Caco-2 (cell line): Measurements from ENCODE around the gene SMIM36. TPM values are rescaled to one million over a fixed set of nuclear protein-coding genes. Genes with fewer than 3 reads are reported as not detected.
"Not testable (repeated sequence)": the region's sequence is repeated elsewhere in the genome, so short reads cannot be mapped to it uniquely, and the experiment has no call there.

Source experiments
- BruUV-seq: library from RNA; stranded (reverse); fragments of 400-500 nt; replicated peaks from 2 replicates; lab custom pipeline; 2021; lab: Mats Ljungman, UMichigan
- CTCF ChIA-PET: fragments of 300-600 bp; sonication (Branson Sonifier 250); formaldehyde crosslinking; loops from one replicate; lab custom pipeline; 2022; ENCODE audit warnings: antibody characterized with exemption; lab: Charles Lee
- POLR2A ChIA-PET: fragments of 300-600 bp; sonication (Branson Sonifier 250); formaldehyde crosslinking; loops from one replicate; lab custom pipeline; 2022; ENCODE audit warnings: antibody characterized with exemption; lab: Charles Lee
- DNase-seq, 2 experiments: peaks; one replicate each; pipeline versions ENCODE4 v3.0.0 to v3.0.0-alpha.2; 2020 to 2022
- H3K27me3 ChIP-seq: replicated peaks from 2 replicates; pipeline ENCODE4 v1.6.0; 2011; ENCODE audit warnings: low read length; ENCODE audit not compliant: control insufficient read depth, insufficient read depth
- H3K36me3 ChIP-seq: 2 replicates; pipeline ENCODE4 v1.5.1; 2011; ENCODE audit warnings: low read length; ENCODE audit not compliant: control insufficient read depth, insufficient read depth
- H3K4me1 ChIP-seq: fragments of 250-450 bp; sonication (Bioruptor Pico); 2 replicates; pipeline ENCODE4 v1.5.1; 2020; ENCODE audit warnings: mild to moderate bottlenecking
- H3K4me3 ChIP-seq: 2 replicates; pipeline ENCODE4 v1.5.1; 2011; ENCODE audit warnings: low read depth, mild to moderate bottlenecking, control low read depth, low read length
- H3K9me3 ChIP-seq: fragments of 250-450 bp; sonication (Bioruptor Pico); 2 replicates; pipeline ENCODE4 v1.5.1; 2020; ENCODE audit warnings: mild to moderate bottlenecking, moderate library complexity
- H3K27ac Mint-ChIP-seq: one replicate; pipeline ENCODE4 v1.8.0; 2022; ENCODE audit warnings: mixed read lengths; ENCODE audit not compliant: unreplicated experiment
- H3K27me3 Mint-ChIP-seq: one replicate; pipeline ENCODE4 v1.8.0; 2022; ENCODE audit warnings: mixed read lengths; ENCODE audit not compliant: insufficient read depth, unreplicated experiment
- H3K36me3 Mint-ChIP-seq: one replicate; pipeline ENCODE4 v1.8.0; 2022; ENCODE audit warnings: mild to moderate bottlenecking, mixed read lengths; ENCODE audit not compliant: insufficient read depth, unreplicated experiment
- H3K4me1 Mint-ChIP-seq: one replicate; pipeline ENCODE4 v1.8.0; 2022; ENCODE audit warnings: low read depth, mixed read lengths; ENCODE audit not compliant: unreplicated experiment
- H3K4me3 Mint-ChIP-seq: one replicate; pipeline ENCODE4 v1.8.0; 2022; ENCODE audit warnings: mild to moderate bottlenecking, moderate library complexity, mixed read lengths; ENCODE audit not compliant: unreplicated experiment
- H3K9me3 Mint-ChIP-seq: one replicate; pipeline ENCODE4 v1.8.0; 2022; ENCODE audit warnings: mixed read lengths; ENCODE audit not compliant: unreplicated experiment
- CTCF ChIP-seq, 2 experiments: fragments of 200-600 bp in 1 of 2; IDR thresholded peaks; 1 replicate in 1 of 2; 2 replicates in 1 of 2; pipeline versions ENCODE4 v1.5.1 to v1.8.0; 2011 to 2022; ENCODE audit warnings: antibody characterized with exemption in 1 of 2, control low read depth in 1 of 2, inconsistent platforms in 1 of 2, low read depth in 1 of 2, low read length in 1 of 2, mild to moderate bottlenecking in 1 of 2, moderate library complexity in 1 of 2; ENCODE audit not compliant: insufficient read depth in 1 of 2, severe bottlenecking in 1 of 2, unreplicated experiment in 1 of 2
- intact Hi-C: fragments of 100-400 bp; cut with micrococcal nuclease; formaldehyde crosslinking; loops from one replicate; pipeline ENCODE4 v1.10.0; 2022; ENCODE audit not compliant: unreplicated experiment
- total RNA-seq: library from RNA; stranded (reverse); gene quantifications from 2 replicates; pipeline ENCODE4 v1.2.3, GENCODE V29; 2022

Gene SMIM36
- total RNA-seq, 1 experiment from 2014 or later, result not detected

DNA sequence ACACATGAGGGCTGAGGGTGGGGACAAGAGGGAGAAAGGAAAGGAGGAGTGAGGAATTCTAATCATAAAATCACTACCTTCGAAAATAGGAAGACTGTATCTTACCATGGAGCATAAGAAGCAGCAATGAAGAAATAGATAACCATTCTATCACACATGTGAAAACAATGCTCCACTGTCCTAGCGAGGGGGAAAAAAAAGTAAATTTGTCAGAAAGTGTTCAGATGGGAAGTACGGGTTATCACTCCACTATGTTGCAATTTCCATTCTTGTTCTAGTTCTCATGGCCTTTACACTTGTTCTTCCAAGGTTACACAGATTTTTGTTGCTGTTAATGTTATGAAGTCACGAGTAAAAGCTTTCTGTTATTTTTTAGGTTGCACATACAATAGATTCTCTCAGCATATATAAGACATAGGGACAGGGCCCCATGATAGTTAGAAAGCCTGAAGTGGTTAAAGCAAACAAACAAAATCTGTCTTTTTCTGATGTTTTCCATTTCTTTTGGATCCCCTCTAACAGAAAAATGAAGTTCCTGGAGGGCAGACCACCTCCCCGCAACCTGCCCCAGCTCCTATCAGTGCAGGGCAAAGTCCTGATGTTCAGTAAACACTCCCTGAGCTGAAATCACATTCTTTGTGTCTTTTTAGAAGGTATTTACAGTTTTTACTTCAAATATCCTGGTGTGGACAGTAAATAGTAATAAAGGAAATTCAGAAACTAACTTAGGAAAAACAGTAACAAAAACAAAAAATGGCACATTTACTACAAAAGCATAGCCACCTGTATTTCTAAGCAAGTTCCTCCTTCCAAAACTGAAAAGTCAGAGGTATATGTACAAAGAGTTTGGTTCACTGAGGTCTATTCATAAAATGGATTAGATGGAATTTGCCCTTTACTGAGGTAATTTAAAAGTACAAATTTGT, 103.3 kb downstream of the SMIM36 start:
- H3K36me3 ChIP-seq, result peaks cover 7% of the 10 kb centered on the region
- TF ChIP-seq CTCF (IDR thresholded peaks at IDR 0.05; ENCODE audit: insufficient read depth in 1 of 2, low read depth in 1 of 2, low read length in 1 of 2, severe bottlenecking in 1 of 2, unreplicated experiment in 1 of 2), result no peak
- no peaks in the 10 kb centered on the region for H3K27me3 ChIP-seq
- H3K4me1 ChIP-seq, result peaks cover 35% of the 10 kb centered on the region
- H3K9me3 ChIP-seq, result no peaks in the 10 kb centered on the region
- Mint-ChIP-seq H3K36me3 (peaks cover 93% of the 10 kb centered on the region), H3K27ac (peak overlapping the region; percentile 72), H3K27me3 (no peaks in the 10 kb centered on the region), H3K9me3 (no peaks in the 10 kb centered on the region), H3K4me1 (peaks cover 20% of the 10 kb centered on the region), H3K4me3 (peak overlapping the region; percentile 52)
- intact Hi-C loops, result loop anchor here (1.0 to 5.0 kb wide), 6 partner anchors 14 to 106 kb away; no protein-coding TSS in a partner anchor
- ChIA-PET CTCF (interaction anchor here (1.0 to 1.5 kb wide), 3 partner anchors 26 to 119 kb away, joined by 3 to 4 read pairs (median 4); no protein-coding TSS in a partner anchor), POLR2A (interaction anchor here (0.6 kb wide), 1 partner anchor 26 kb away, joined by 3 read pairs; no protein-coding TSS in a partner anchor)
- H3K4me3 ChIP-seq, result no peak overlapping the region
- DNase-seq, result peak in 1 of 2 experiments; percentile 49
- no TSS peak for BruUV-seq

DNA sequence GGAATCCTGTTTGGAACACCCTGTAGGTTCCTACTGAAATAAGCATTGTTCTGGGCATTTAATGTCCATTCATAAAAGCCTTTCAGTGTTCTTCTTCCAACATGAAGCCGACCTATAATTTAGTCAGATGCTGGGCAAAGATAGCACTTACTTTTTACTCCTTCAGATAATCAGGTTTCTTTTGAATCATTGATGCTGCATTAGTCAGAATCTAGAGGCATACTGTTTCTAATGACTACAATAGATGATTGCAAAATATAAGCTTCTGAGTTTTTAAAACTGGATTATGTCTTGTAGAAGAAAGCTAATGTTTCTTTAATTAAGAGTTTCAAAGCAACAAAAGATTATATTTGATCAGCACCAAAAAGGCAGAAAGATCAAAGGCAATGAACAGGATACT, 105.7 kb downstream of the SMIM36 start:
- Histone ChIP-seq H3K36me3 (peaks cover 7% of the 10 kb centered on the region), H3K9me3 (no peaks in the 10 kb centered on the region), H3K4me1 (peaks cover 35% of the 10 kb centered on the region), H3K27me3 (no peaks in the 10 kb centered on the region), H3K4me3 (no peak overlapping the region)
- BruUV-seq, result no TSS peak
- H3K27me3 Mint-ChIP-seq, result no peaks in the 10 kb centered on the region
- no peaks in the 10 kb centered on the region for H3K9me3 Mint-ChIP-seq
- H3K27ac Mint-ChIP-seq, result peak overlapping the region; percentile 53
- peaks cover 20% of the 10 kb centered on the region for H3K4me1 Mint-ChIP-seq
- ChIA-PET POLR2A (no interaction called here), CTCF (no interaction called here)
- DNase-seq, result no peak
- intact Hi-C loops, result loop anchor here (5.0 kb wide), 1 partner anchor 92 kb away; no protein-coding TSS in a partner anchor
- TF ChIP-seq CTCF (IDR thresholded peaks at IDR 0.05; ENCODE audit: insufficient read depth in 1 of 2, low read depth in 1 of 2, low read length in 1 of 2, severe bottlenecking in 1 of 2, unreplicated experiment in 1 of 2), result no peak
- H3K4me3 Mint-ChIP-seq, result peak overlapping the region; percentile 14
- peaks cover 99% of the 10 kb centered on the region for H3K36me3 Mint-ChIP-seq

DNA sequence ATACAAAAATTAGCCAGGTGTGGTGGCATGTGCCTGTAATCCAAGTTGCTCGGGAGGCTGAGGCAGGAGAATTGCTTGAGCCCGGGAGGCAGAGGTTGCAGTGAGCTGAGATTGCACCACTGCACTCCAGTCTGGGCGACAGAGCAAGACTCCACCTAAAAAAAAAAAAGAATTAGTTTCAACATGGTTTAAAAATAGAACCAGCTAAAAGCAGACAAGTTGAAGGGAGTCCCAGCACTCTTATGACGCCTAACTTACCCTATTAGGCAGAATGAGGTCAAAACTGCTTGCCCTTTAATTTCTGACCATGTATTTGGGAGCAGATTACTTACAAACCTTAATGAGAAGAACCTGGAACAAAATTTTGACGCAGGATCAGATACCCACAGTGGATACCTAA, 107.1 kb downstream of the SMIM36 start:
- CTCF ChIA-PET, H3K9me3 ChIP-seq, BruUV-seq, H3K36me3 ChIP-seq, intact Hi-C loops, H3K27me3 Mint-ChIP-seq, DNase-seq, POLR2A ChIA-PET, H3K9me3 Mint-ChIP-seq, H3K27me3 ChIP-seq, H3K27ac Mint-ChIP-seq, H3K4me3 Mint-ChIP-seq, H3K4me3 ChIP-seq: not testable (repeated sequence)
- peaks cover 28% of the 10 kb centered on the region for H3K4me1 ChIP-seq
- Mint-ChIP-seq H3K36me3 (peaks cover 98% of the 10 kb centered on the region), H3K4me1 (peaks cover 14% of the 10 kb centered on the region)
